H1 (cell line): ENCODE measurements around the gene AKAP12. TPM values are rescaled to one million over a fixed set of nuclear protein-coding genes. Genes with fewer than 3 reads are reported as not detected.

Source experiments
- BCL11A ChIP-seq, 2 experiments: IDR thresholded peaks; one replicate each; pipeline ENCODE4 v1.6.1; 2011; ENCODE audit warnings: low read depth in 2 of 2, low read length in 2 of 2, mild to moderate bottlenecking in 2 of 2
- CHD2 ChIP-seq: IDR thresholded peaks from 2 replicates; pipeline ENCODE4 v1.6.1; 2012; ENCODE audit warnings: low read length, improper control_type of control experiment
- FOSL1 ChIP-seq: IDR thresholded peaks from 2 replicates; pipeline ENCODE4 v1.6.1; 2011; ENCODE audit warnings: mild to moderate bottlenecking, low read depth, low read length, moderate library complexity; ENCODE audit not compliant: insufficient read depth
- RNF2 ChIP-seq: fragments of 200-900, 300-1000 bp; sonication (generic); IDR thresholded peaks from 2 replicates; pipeline ENCODE4 v1.7.1; 2016; ENCODE audit warnings: borderline replicate concordance, low read depth, mild to moderate bottlenecking, antibody characterized with exemption, low read length; ENCODE audit not compliant: poor library complexity, severe bottlenecking; ENCODE audit errors: missing control alignments
- polyA plus RNA-seq, 7 experiments: library from polyadenylated mRNA; depleted of rRNA in 3 of 7; stranded (reverse) in 5 of 7; unstranded in 2 of 7; fragments of >200 nt in 5 of 7; fragments of 200-250 nt in 2 of 7; gene quantifications; 1 replicate in 5 of 7; 2 replicates in 1 of 7; 4 replicates in 1 of 7; pipeline versions ENCODE4 v1.2.1 to v1.2.3, GENCODE V29; 2011 to 2013; ENCODE audit warnings: missing spikeins in 2 of 7, mixed read lengths in 2 of 7
- total RNA-seq: library from RNA; stranded (reverse); fragmentation: NEBNext Ultra II Directional; extraction: Animal tissue kit (Norgen Biotek cat#: 25700); gene quantifications from 2 replicates; pipeline ENCODE4 v1.2.1, GENCODE V29; 2021
- TF ChIP-seq, protein P1 (sequence below), 3 experiments: IDR thresholded peaks; 1 replicate in 2 of 3; 2 replicates in 1 of 3; pipeline versions ENCODE4 v1.5.1 to v1.6.1; 2011; ENCODE audit warnings: low read length in 3 of 3, mild to moderate bottlenecking in 3 of 3, inconsistent platforms in 2 of 3, low read depth in 1 of 3, moderate library complexity in 1 of 3; ENCODE audit not compliant: insufficient read depth in 1 of 3; ENCODE audit errors: control extremely low read depth in 1 of 3

The AKAP12 gene
- total and polyA plus RNA-seq, 2 of the 8 experiments (the other 6 are each of a cell fraction or from before 2014, with no cell fraction given): 14.6 to 79.2 TPM

DNA sequence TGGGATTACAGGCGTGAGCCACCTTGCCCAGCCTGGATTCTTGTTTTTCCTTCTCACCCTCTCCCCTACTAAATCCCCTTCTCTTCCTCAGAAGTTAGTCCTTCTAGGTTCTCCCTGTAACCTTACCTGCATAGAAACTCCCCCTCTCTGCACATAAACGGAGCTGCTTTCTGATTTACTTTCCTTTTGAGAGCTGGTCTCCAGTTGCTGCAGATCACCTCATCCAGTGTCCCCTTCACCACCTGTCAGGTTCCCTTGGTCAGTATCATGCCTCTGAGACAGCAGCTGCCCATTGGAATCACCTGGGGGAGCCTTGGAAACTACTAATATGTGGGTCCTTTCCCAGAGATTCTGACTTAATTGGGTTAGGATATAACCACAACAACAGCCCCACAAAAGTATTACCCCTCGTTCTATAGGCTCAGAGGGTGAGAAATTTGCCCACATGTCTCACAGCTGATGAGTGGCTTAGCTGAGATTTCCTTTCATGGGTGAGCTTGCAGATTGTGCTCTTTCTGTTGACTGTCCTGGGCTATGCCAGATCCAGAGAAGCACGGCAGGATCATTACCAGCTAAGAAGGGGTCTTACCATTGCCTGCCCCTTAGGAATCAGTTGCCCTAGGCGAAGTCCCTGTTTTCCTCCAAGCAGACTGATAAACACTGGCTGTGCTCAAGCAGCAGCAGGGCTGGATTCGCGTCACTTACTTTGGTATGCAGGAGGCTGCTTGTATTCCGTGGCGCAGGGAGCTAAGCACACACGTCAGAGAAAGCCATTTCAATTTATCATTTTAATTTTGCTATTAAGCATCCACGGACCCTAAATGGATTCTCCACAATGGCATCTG is 51.3 kb downstream of the AKAP12 start (continued):
- TF ChIP-seq FOSL1: no peak
- TF ChIP-seq RNF2: no peak
- no peak for TF ChIP-seq BCL11A (IDR thresholded peaks at IDR 0.05; ENCODE audit: low read depth in 2 of 2, low read length in 2 of 2)
- TF ChIP-seq, protein P1, sequence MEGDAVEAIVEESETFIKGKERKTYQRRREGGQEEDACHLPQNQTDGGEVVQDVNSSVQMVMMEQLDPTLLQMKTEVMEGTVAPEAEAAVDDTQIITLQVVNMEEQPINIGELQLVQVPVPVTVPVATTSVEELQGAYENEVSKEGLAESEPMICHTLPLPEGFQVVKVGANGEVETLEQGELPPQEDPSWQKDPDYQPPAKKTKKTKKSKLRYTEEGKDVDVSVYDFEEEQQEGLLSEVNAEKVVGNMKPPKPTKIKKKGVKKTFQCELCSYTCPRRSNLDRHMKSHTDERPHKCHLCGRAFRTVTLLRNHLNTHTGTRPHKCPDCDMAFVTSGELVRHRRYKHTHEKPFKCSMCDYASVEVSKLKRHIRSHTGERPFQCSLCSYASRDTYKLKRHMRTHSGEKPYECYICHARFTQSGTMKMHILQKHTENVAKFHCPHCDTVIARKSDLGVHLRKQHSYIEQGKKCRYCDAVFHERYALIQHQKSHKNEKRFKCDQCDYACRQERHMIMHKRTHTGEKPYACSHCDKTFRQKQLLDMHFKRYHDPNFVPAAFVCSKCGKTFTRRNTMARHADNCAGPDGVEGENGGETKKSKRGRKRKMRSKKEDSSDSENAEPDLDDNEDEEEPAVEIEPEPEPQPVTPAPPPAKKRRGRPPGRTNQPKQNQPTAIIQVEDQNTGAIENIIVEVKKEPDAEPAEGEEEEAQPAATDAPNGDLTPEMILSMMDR (IDR thresholded peaks at IDR 0.05; ENCODE audit: control extremely low read depth in 1 of 3, insufficient read depth in 1 of 3, low read depth in 1 of 3, low read length in 3 of 3): no peak
- TF ChIP-seq CHD2: no peak
